ENCODE data around the gene SCN1A. TPM values are rescaled to one million over a fixed set of nuclear protein-coding genes. Genes with fewer than 3 reads are reported as not detected.

The SCN1A gene
- total RNA-seq, 1 donor: 0.09 TPM

DNA sequence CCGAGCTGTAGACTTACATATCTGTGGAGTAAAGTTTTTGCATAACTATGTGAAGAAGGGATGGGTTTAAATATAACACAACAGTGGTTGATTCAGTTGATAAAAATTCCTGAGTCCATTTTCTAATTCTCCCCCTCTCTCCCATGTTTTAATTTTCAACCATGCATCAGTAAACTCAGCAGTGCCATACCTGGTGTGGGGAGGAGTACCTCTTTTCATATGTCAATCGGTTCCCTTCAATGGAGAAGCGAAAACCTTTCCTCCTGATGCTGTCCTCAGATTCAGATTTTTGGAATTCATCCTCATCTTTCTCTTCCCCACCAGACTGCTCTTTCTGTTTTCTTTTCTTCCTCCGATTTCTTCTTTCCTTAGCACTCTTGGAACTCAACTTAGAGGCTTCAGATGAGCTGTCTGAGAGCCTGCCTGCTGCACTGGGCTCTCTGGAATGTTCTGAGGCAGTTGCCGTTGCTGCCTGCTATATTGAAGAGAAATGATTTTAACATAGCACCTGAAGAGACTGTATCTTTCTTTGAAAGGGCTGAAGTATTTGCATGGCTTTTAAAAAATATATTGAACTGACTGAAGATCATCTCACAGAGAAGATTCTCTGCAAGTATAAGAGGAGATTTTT is 82.9 kb downstream of the SCN1A start:
- DNase-seq (ENCODE audit: low read depth): no peak
- H3K4me3 ChIP-seq (ENCODE audit: low read depth, low read length): no peak overlapping the region
- TF ChIP-seq CTCF (IDR thresholded peaks at IDR 0.05; ENCODE audit: insufficient read depth, low read length): no peak

- no peak for TF ChIP-seq CTCF (IDR thresholded peaks at IDR 0.05; ENCODE audit: insufficient read depth, low read length)
- no peak overlapping the region for H3K4me3 ChIP-seq (ENCODE audit: low read depth, low read length)
- no peak for DNase-seq (ENCODE audit: low read depth)
Observed at GRCh38 chr2:166042768-166043390, 84.9 kb downstream of the SCN1A start.

GRCh38 chr2:166042356-166042755 is 85.5 kb downstream of the SCN1A start:
- no peak for DNase-seq (ENCODE audit: low read depth)
- no peak for TF ChIP-seq CTCF (IDR thresholded peaks at IDR 0.05; ENCODE audit: insufficient read depth, low read length)
- no peak overlapping the region for H3K4me3 ChIP-seq (ENCODE audit: low read depth, low read length)

DNA sequence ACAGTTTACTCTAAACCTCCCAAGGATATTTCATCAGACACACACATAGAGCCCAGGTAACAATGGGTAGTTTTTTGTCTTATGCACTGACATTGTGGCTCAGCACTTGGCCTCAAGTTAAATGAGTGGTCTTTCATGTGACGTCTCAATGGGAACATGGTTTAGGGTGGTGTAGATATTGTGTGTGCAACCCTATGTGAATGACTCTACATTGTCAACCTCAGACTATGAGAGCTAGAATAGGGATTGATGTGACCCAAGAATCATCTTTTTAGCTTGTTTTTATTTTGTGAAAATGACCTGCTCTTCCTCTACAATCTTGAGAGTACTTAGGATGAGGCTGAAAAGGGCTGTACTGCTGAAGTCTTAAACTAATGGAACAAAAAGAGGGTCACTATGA is 86.2 kb downstream of the SCN1A start:
- TF ChIP-seq CTCF (IDR thresholded peaks at IDR 0.05; ENCODE audit: insufficient read depth, low read length): no peak
- H3K4me3 ChIP-seq (ENCODE audit: low read depth, low read length): no peak overlapping the region
- DNase-seq (ENCODE audit: low read depth): no peak

GRCh38 chr2:166032361-166032760 is 95.5 kb downstream of the SCN1A start:
- DNase-seq (ENCODE audit: low read depth): no peak
- TF ChIP-seq CTCF (IDR thresholded peaks at IDR 0.05; ENCODE audit: insufficient read depth, low read length): no peak
- no peak overlapping the region for H3K4me3 ChIP-seq (ENCODE audit: low read depth, low read length)

DNA sequence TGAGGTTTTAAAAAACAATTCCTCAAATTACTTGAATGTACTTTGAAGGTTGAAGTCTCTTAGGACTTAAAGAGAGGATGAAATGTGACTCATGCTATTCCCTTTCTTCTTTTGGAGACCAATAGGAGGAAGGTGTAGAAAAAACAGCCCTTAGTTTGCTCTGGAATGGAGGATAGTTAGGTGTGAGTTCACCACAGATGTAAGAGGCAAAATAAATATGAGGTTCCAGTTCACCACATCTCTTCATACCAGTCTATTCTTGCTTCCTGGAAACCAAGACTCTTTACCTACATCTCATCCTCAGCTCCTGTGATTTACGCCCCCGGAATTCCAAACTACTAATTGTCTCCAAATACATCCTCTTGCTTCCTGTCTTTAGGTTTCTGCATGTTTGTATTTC is 96.8 kb downstream of the SCN1A start:
- TF ChIP-seq CTCF (IDR thresholded peaks at IDR 0.05; ENCODE audit: insufficient read depth, low read length): no peak
- no peak overlapping the region for H3K4me3 ChIP-seq (ENCODE audit: low read depth, low read length)
- no peak for DNase-seq (ENCODE audit: low read depth)

DNA sequence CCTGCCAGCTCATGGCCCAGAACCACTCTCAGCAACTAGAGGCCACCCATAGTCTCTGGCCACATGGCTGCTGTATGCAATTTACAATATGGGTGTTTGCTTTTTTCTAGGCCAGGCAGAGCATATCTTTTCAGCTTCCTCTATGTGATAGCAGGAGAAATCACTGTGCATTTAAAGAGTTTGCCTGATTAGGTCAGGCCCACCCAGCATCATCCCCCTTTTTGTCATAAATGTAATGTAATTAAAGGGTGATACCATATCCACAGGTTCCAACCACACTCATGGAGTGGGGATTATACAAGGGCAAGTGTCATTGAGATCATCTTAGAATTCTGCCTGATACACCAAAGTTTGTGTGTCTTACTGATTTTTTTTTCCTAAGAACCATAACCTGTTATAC is 102.5 kb downstream of the SCN1A start:
- no peak overlapping the region for H3K4me3 ChIP-seq (ENCODE audit: low read depth, low read length)
- no peak for DNase-seq (ENCODE audit: low read depth)
- no peak for TF ChIP-seq CTCF (IDR thresholded peaks at IDR 0.05; ENCODE audit: insufficient read depth, low read length)
